Activated effector memory CD4-positive, alpha-beta T cell treated with anti-CD3 and anti-CD28 coated beads, Interleukin-2, amount 50 U/mL, for 16 hours (primary cell): ENCODE measurements around the gene TCIRG1.
"Not testable (repeated sequence)": the region's sequence is repeated elsewhere in the genome, so short reads cannot be mapped to it uniquely, and the experiment has no call there.

Experiments
- DNase-seq: peaks from one replicate; pipeline ENCODE4 v3.0.0-alpha.2; 2020

TCIRG1 gene

DNA sequence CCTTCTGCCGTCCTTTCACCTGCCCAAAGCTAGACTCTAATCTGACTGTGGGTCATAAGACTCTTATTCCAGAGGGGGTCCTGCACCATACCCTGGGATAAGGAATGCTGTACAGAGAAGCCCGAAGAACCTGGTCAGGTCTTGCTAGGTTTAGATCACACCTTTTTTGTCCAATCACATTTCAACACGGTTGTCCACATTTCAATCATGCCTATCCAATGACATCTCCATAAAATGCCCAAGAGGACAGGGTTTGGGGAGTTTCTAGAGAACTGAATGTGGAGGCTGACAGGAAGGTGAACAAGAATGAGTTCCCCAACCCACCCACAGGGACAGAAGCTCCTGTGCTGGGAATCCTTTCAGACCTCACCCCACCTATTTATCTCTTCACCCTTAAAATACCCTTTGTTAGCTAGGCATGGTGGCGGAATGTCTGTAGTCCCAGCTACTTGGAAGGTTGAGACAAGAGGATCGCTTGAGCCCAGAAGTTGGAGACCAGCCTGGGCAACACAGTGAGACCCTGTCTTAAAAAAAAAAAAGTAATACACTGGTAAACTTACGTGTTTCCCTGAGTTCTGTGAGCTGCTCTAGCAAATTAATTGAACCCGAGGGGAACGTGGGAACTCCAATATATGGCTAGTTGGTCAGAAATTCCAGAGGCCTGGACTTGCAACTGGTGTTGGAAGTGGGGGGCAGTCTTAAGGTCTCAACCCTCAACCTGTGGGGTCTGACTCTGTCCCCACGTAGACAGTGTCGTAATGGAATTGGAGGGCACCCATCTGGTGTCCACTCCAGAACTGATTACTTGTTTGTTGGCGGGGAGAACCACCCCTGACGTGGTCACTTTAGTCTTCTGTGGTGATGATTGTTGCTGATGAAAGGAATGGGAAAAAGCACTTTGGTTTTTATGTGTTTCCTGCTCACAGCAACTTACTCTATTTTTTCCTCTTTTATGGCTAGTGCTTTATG, 17.8 kb downstream of the TCIRG1 start:
- DNase-seq, result no peak

DNA sequence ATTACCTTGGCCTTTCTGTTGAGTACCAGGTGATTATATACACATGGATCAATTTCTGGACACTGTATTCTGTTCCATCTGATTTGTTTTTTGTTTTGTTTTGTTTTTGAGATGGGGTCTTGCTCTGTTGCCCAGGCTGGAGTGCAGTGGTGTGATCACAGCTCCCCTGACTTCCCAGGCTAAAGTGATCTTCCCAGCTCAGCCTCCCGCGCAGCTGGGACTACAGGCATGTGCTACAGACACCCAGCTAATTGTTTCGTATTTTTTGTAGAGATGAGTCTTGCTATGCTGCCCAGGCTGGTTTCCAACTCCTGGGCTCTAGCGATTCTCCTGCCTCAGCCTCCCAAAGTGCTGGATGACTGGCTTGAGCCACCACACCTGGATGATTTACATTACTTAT, 19.0 kb downstream of the TCIRG1 start:
- no peak for DNase-seq

- no peak for DNase-seq
These were observed 22.7 kb downstream of the TCIRG1 start for GRCh38 chr11:68061508-68061907.

- no peak for DNase-seq
These were observed 26.1 kb downstream of the TCIRG1 start for GRCh38 chr11:68064926-68065325.

GRCh38 chr11:68065841-68066240, 27.0 kb downstream of the TCIRG1 start:
- no peak for DNase-seq

DNA sequence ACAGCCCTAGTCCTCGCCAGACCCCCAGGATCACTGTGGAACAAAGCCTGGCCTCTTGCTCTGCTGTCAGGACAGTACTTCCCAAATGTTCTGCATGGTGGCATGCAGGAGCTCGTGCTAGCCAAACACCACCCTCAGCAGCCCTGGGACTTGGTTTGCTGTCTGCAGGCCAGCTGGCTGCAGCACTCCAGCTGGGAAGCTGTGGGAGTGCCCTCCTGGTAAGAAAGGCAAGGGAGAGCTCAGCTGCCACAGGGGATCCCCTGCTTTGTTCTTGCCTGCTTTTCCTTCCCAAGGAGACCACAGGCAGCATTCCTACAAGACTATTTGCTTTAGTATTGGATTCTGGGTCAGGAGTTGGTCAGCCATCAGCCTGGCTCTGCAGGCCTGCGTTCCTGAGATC, 27.9 kb downstream of the TCIRG1 start:
- no peak for DNase-seq

- DNase-seq, result no peak
These were observed 29.2 kb downstream of the TCIRG1 start for GRCh38 chr11:68067991-68068390.

- no peak for DNase-seq
These were observed 32.6 kb downstream of the TCIRG1 start for GRCh38 chr11:68071281-68072048.

- no peak for DNase-seq
These were observed 35.9 kb downstream of the TCIRG1 start for GRCh38 chr11:68074584-68075352.

DNA sequence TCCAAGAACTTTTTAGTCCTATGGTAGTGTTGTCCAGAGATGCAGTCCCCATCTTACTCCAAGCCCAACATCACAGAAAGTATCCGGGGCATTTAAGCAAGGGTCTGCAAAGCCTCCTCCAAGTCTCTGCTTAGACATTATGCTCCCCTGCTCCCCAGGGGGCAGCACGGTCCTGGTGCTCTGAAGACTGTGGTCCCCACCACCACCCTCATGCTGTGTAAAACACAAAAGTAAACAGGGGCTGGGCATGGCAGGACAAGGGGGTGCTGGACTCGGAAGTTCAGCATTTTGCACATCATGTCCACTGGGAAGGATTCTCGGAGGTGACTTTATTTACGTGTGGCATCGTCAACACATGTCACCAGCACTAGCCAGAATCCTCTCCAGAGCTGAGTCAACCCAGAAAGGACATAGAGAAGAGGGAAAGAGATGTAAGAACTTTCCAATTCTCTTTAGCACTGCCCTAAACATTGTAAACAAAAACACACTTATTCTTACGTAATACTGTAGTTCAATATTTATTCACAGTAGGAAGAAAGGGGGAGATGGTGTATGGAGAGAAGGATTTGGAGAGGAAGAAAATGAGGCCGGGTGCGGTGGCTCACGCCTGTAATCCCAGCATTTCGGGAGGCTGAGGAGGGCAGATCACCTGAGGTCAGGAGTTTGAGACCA, 37.7 kb downstream of the TCIRG1 start:
- DNase-seq, result no peak

DNA sequence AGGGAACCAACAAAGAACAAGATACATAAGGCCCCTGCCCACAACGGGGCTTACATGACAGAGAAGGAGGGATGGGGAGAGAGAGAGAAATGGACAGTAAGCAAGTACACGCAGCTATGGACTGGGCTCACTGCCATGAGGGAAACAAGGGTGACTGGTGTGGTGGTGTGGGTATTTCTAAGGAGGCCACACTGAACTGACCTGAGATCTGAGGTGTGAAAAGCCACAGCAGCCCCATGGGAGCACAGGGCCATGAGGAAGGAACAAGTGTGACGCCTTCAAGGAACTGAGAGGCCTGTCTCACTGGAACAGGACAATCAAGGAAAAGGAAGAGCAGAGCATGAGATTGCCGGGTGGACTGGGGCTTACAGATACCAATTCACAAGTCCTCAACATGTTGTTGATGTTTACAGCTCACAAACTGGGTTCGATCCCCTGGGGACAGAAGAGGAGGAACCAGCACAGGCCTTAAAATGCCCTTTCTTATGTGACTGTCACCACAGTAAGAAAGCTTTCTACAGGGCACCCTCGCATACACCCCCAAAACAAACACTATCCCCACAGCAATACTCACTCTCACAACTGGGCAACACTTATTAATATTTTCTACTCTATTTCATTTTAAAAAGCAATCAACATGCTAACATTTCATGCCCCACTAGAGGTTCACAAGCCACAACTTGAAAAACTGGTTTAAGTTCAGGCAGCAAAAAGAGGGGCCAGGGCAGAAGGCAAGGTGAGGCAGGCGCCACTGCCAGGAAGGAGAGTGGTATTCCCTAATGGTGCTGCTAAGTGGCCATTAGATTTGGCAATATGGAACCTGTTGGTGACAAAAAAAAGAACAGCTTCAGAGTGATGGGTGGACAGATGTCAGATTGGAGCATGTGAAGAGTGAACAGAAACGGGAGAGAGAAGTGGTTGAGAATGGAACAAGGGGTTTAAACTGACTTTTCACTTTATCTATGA, 39.1 kb downstream of the TCIRG1 start:
- DNase-seq, result no peak

GRCh38 chr11:68080860-68081259, 42.0 kb downstream of the TCIRG1 start:
- DNase-seq, result no peak

DNA sequence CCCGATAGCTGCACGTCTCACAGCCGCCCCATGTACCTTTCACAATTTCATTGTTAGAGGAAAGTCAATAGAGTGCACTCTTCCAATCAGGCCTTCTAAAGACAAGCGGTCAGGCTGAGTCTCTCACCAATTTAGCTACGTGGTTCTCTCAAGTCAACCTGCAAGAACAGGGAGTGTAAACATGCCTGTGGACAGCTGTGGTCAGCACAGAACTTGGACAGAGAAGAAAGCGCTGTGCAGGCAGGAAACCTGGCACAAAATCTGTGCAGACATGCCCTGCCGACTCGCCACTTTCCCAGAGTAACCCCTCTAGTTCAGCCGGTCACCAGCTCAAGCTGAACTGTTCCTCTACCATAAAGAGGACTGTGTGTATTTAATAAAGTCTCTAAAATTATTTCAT, 42.9 kb downstream of the TCIRG1 start:
- no peak for DNase-seq

- DNase-seq, result no peak
These were observed 43.7 kb downstream of the TCIRG1 start for GRCh38 chr11:68082481-68082880.

GRCh38 chr11:68083517-68083916, 44.7 kb downstream of the TCIRG1 start:
- DNase-seq, result no peak

GRCh38 chr11:68089679-68090078, 50.9 kb downstream of the TCIRG1 start:
- no peak for DNase-seq

DNA sequence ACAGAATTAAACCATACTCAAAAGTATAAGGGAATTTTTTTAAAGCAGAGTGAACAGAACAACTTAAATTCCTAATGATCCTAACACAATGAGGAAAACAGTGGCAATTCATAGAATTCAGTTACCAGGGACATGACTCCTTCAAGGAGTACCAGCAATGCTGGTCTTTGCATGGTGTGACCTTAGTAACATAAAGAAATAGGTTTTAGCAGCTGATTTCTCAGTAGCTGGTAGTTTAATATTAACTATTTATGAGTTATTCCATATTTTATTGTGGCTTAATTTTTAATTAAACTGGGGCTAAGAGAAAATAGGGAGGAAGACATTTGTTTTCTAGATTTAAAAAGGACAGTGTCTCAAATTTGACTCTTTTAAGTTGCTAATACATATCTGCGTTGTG, 51.5 kb downstream of the TCIRG1 start:
- DNase-seq, result no peak

GRCh38 chr11:68090706-68091105, 51.9 kb downstream of the TCIRG1 start:
- DNase-seq, result no peak

GRCh38 chr11:68092411-68092810, 53.6 kb downstream of the TCIRG1 start:
- no peak for DNase-seq

DNA sequence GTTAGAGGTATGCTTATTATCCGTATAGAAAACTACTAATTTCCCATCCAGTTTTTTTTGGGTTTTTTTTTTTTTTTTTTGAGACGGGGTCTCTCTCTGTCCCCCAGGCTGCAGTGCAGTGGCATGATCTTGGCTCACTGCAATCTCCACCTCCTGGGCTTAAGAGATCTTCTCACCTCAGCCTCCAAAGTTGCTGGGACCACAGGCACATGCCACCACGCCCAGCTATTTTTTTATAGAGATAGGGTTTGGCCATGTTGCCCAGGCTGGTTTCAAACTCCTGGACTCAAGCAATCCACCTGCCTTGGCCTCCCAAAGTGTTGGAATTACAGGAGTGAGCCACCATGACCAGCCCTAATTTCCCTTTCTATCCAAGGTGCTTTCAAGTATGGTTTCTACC, 54.1 kb downstream of the TCIRG1 start:
- DNase-seq, result not testable (repeated sequence)

GRCh38 chr11:68093565-68093964, 54.7 kb downstream of the TCIRG1 start:
- DNase-seq, result no peak
